ENCODE data around the gene PTPRG. TPM values are rescaled to one million over a fixed set of nuclear protein-coding genes. Genes with fewer than 3 reads are reported as not detected.

PTPRG gene
- total RNA-seq, 2 donors from 2014 or later: 26.0 to 26.3 TPM

- Histone ChIP-seq H3K36me3 (no peaks in the 10 kb centered on the region), H3K9me3 (no peaks in the 10 kb centered on the region), H3K27ac (no peak overlapping the region), H3K9ac (ENCODE audit: low read depth in 2 of 2, low read length in 2 of 2) (no peak overlapping the region), H3K27me3 (no peaks in the 10 kb centered on the region), H3K4me1 (no peaks in the 10 kb centered on the region), H3K4me3 (peak overlapping the region; percentile 46)
- intact Hi-C loops (cut with DNase I): no loop called here
- TF ChIP-seq, protein P1, sequence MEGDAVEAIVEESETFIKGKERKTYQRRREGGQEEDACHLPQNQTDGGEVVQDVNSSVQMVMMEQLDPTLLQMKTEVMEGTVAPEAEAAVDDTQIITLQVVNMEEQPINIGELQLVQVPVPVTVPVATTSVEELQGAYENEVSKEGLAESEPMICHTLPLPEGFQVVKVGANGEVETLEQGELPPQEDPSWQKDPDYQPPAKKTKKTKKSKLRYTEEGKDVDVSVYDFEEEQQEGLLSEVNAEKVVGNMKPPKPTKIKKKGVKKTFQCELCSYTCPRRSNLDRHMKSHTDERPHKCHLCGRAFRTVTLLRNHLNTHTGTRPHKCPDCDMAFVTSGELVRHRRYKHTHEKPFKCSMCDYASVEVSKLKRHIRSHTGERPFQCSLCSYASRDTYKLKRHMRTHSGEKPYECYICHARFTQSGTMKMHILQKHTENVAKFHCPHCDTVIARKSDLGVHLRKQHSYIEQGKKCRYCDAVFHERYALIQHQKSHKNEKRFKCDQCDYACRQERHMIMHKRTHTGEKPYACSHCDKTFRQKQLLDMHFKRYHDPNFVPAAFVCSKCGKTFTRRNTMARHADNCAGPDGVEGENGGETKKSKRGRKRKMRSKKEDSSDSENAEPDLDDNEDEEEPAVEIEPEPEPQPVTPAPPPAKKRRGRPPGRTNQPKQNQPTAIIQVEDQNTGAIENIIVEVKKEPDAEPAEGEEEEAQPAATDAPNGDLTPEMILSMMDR (IDR thresholded peaks at IDR 0.05): no peak
- DNase-seq: no peak
These were observed 758.3 kb downstream of the PTPRG start for GRCh38 chr3:62319570-62320243.

DNA sequence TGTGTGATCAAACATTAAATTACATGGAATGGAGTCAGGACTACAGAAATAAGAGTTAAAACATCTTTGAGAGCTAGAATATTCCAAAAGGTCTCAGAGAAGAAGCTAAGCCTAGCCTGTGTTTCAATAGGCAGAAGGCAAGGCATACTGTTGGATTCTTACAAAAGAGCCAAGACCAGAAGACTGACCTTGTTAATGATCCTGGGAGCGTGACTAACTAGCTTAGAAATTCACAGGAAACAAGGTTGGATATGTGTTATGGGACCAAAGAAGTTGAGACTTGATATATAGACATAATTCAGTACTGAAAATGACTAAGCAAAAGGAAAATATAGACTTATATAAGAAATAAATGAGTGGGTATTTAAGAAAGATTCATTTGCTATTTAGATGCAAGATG lies 761.9 kb downstream of the PTPRG start:
- no peaks in the 10 kb centered on the region for H3K9me3 ChIP-seq
- intact Hi-C loops (cut with DNase I): no loop called here
- no peak overlapping the region for H3K4me3 ChIP-seq
- H3K9ac ChIP-seq (ENCODE audit: low read depth in 2 of 2, low read length in 2 of 2): no peak overlapping the region
- DNase-seq: no peak
- H3K27me3 ChIP-seq: no peaks in the 10 kb centered on the region
- no peak overlapping the region for H3K27ac ChIP-seq
- TF ChIP-seq, protein P1 (IDR thresholded peaks at IDR 0.05): no peak
- H3K4me1 ChIP-seq: no peaks in the 10 kb centered on the region
- H3K36me3 ChIP-seq: no peaks in the 10 kb centered on the region

DNA sequence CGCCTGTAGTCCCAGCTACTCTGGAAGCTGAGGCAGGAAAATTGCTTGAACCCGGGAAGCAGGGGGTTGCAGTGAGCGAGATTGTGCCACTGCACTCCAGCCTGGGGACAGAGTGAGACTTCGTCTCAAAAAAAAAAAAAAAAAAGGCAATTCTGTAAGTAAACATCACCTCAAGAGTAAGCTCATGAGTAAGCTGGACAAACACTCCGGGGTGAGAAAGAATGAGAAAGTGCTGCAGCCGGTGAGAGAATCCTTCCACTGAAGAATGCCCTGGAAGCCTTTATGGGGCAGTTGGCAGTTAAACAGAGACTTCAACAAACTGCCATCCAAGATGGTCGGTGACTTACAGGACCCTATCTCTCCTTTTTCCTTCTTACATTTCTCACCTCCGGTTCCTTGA lies 764.5 kb downstream of the PTPRG start:
- Histone ChIP-seq H3K9me3 (no peaks in the 10 kb centered on the region), H3K27me3 (no peaks in the 10 kb centered on the region), H3K4me1 (no peaks in the 10 kb centered on the region), H3K9ac (ENCODE audit: low read depth in 2 of 2, low read length in 2 of 2) (no peak overlapping the region), H3K4me3 (no peak overlapping the region), H3K36me3 (no peaks in the 10 kb centered on the region), H3K27ac (no peak overlapping the region)
- DNase-seq: no peak
- intact Hi-C loops (cut with DNase I): no loop called here
- TF ChIP-seq, protein P1 (IDR thresholded peaks at IDR 0.05): no peak

DNA sequence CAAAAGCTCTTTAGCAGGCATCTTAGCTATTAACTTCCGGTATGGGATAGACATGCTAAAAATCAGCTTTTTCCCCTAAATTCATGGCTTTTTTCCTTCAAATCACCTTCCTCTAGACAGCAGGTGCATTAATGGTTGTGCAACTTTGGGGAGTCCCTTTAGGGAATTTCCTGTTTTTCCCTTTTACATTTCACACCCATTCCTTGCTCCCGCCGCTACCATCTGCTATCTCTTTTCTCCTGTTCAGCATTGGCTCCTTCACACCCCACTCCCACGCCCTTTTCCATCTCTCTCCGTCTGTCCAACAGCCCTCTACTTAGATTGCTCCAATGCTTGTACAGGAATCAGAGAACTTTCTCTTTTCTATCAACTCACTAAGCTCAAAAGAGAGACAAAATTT lies 768.6 kb downstream of the PTPRG start:
- DNase-seq: no peak
- H3K9me3 ChIP-seq: no peaks in the 10 kb centered on the region
- intact Hi-C loops (cut with DNase I): loop anchor here (5.0 kb wide), 1 partner anchor 227 kb away; no protein-coding TSS in a partner anchor
- no peak overlapping the region for H3K9ac ChIP-seq (ENCODE audit: low read depth in 2 of 2, low read length in 2 of 2)
- no peak overlapping the region for H3K4me3 ChIP-seq
- no peak overlapping the region for H3K27ac ChIP-seq
- no peaks in the 10 kb centered on the region for H3K36me3 ChIP-seq
- H3K4me1 ChIP-seq: no peaks in the 10 kb centered on the region
- TF ChIP-seq, protein P1 (IDR thresholded peaks at IDR 0.05): no peak
- H3K27me3 ChIP-seq: no peaks in the 10 kb centered on the region

DNA sequence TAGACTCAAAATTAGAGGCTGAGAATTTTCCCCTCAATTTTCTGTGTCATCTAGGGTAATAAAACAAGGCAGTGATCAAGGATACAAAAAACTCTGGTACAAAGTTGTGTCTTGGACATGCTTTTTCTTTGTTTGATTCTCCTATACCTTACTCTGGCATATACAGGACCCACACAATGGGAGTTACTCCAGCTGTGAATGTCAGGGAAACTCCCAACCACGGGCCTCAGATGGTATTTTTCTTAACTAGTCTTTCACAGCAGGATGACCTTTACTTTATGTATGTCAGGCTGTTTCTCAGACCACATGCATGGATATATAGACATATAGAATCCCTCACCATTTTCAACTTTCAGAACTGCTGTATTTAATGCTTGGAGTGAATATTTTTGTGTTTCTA lies 770.6 kb downstream of the PTPRG start:
- Histone ChIP-seq H3K9me3 (no peaks in the 10 kb centered on the region), H3K4me3 (no peak overlapping the region), H3K4me1 (no peaks in the 10 kb centered on the region), H3K27me3 (no peaks in the 10 kb centered on the region), H3K27ac (no peak overlapping the region), H3K36me3 (no peaks in the 10 kb centered on the region), H3K9ac (ENCODE audit: low read depth in 2 of 2, low read length in 2 of 2) (no peak overlapping the region)
- no peak for DNase-seq
- TF ChIP-seq, protein P1 (IDR thresholded peaks at IDR 0.05): no peak
- intact Hi-C loops (cut with DNase I): loop anchor here (5.0 kb wide), 1 partner anchor 225 kb away; no protein-coding TSS in a partner anchor
